NCI-H446 (cell line): Measurements from ENCODE around the gene ZNF423.
A peak's percentile ranks its signal among the peaks of the same experiment; 100 is the strongest.

Experiments
- DNase-seq, 2 experiments: peaks; one replicate each; lab custom pipeline; 2025; lab: John Stamatoyannopoulos, UW

ZNF423 gene

GRCh38 chr16:49663081-49664065 is 192.5 kb downstream of the ZNF423 start:
- DNase-seq, result no peak

GRCh38 chr16:49662569-49662968 is 193.3 kb downstream of the ZNF423 start:
- DNase-seq, result no peak

- peak in 1 of 2 experiments; percentile 45 for DNase-seq
These were observed 194.3 kb downstream of the ZNF423 start for GRCh38 chr16:49661465-49662187.

GRCh38 chr16:49660626-49661025 is 195.3 kb downstream of the ZNF423 start:
- DNase-seq, result no peak

GRCh38 chr16:49659356-49659755 is 196.6 kb downstream of the ZNF423 start:
- no peak for DNase-seq

GRCh38 chr16:49658531-49658930 is 197.4 kb downstream of the ZNF423 start:
- no peak for DNase-seq

GRCh38 chr16:49657736-49658465 is 198.0 kb downstream of the ZNF423 start:
- no peak for DNase-seq

GRCh38 chr16:49654425-49654824 is 201.5 kb downstream of the ZNF423 start:
- no peak for DNase-seq

GRCh38 chr16:49653577-49653976 is 202.3 kb downstream of the ZNF423 start:
- DNase-seq, result no peak

GRCh38 chr16:49653173-49653570 is 202.7 kb downstream of the ZNF423 start:
- DNase-seq, result no peak

- no peak for DNase-seq
These were observed 203.3 kb downstream of the ZNF423 start for GRCh38 chr16:49652456-49653172.

- no peak for DNase-seq
These were observed 203.9 kb downstream of the ZNF423 start for GRCh38 chr16:49651996-49652395.

GRCh38 chr16:49651226-49651625 is 204.7 kb downstream of the ZNF423 start:
- no peak for DNase-seq

- no peak for DNase-seq
These were observed 205.3 kb downstream of the ZNF423 start for GRCh38 chr16:49650603-49651002.

- no peak for DNase-seq
These were observed 206.7 kb downstream of the ZNF423 start for GRCh38 chr16:49649013-49649765.

GRCh38 chr16:49647673-49648072 is 208.2 kb downstream of the ZNF423 start:
- DNase-seq, result no peak

GRCh38 chr16:49645263-49645662 is 210.6 kb downstream of the ZNF423 start:
- DNase-seq, result no peak

GRCh38 chr16:49644145-49644463 is 211.8 kb downstream of the ZNF423 start:
- no peak for DNase-seq

- no peak for DNase-seq
These were observed 212.3 kb downstream of the ZNF423 start for GRCh38 chr16:49643429-49644144.

- DNase-seq, result no peak
These were observed 214.7 kb downstream of the ZNF423 start for GRCh38 chr16:49641250-49641649.
